SK-N-SH (cell line): ENCODE data around the gene AOAH. TPM values are rescaled to one million over a fixed set of nuclear protein-coding genes. Genes with fewer than 3 reads are reported as not detected.

Source experiments
- CTCF ChIA-PET: fragments of 300-600, 350-600 bp; formaldehyde crosslinking; extraction: SDS; loops from one replicate; lab custom pipeline; 2021; lab: Yijun Ruan, JAX
- POLR2A ChIA-PET: fragments of 350-600 bp; sonication (Branson Sonifier 250); formaldehyde crosslinking; extraction: SDS; loops from one replicate; lab custom pipeline; 2020; ENCODE audit warnings: antibody characterized with exemption, inconsistent platforms; lab: Yijun Ruan, JAX
- DNase-seq: peaks from one replicate; pipeline ENCODE4 v3.0.0; 2012
- H2AFZ ChIP-seq: fragments of 200-600 bp; sonication (generic); 2 replicates; pipeline ENCODE4 v1.8.1; 2016; ENCODE audit warnings: antibody characterized with exemption, mild to moderate bottlenecking, low read depth
- H3F3A ChIP-seq: fragments of 200-600 bp; sonication (generic); replicated peaks from 2 replicates; pipeline ENCODE3; 2016; ENCODE audit warnings: antibody characterized with exemption, mild to moderate bottlenecking; ENCODE audit not compliant: insufficient read depth
- H3K27ac ChIP-seq, 2 experiments: fragments of 200-500 bp in 1 of 2; fragments of 200-600 bp in 1 of 2; sonication (Bioruptor generic) in 1 of 2; sonication (generic), shearing (Covaris generic) in 1 of 2; 2 replicates each; pipeline versions ENCODE4 v1.5.1 to v1.6.1; 2014 to 2016; ENCODE audit warnings: low read depth in 2 of 2, inconsistent platforms in 1 of 2, low read length in 1 of 2, mild to moderate bottlenecking in 1 of 2, mixed read lengths in 1 of 2
- H3K27me3 ChIP-seq: fragments of 200-600 bp; sonication (generic), shearing (Covaris generic); 2 replicates; pipeline ENCODE4 v1.6.1; 2016; ENCODE audit warnings: mixed run types; ENCODE audit not compliant: insufficient read depth
- H3K36me3 ChIP-seq, 2 experiments: fragments of 200-500 bp in 1 of 2; fragments of 200-600 bp in 1 of 2; sonication (Bioruptor generic) in 1 of 2; sonication (generic) in 1 of 2; replicated peaks in 1 of 2; 2 replicates each; pipeline versions ENCODE3 to v1.5.1; 2014 to 2016; ENCODE audit warnings: low read length in 1 of 2, mild to moderate bottlenecking in 1 of 2; ENCODE audit not compliant: insufficient read depth in 2 of 2, control insufficient read depth in 1 of 2
- H3K4me1 ChIP-seq, 2 experiments: fragments of 200-500 bp in 1 of 2; fragments of 200-600 bp in 1 of 2; sonication (Bioruptor generic) in 1 of 2; sonication (generic), shearing (Covaris generic) in 1 of 2; 2 replicates each; pipeline versions ENCODE4 v1.5.1 to v1.6.1; 2014 to 2016; ENCODE audit warnings: low read depth in 1 of 2, low read length in 1 of 2, mixed run types in 1 of 2; ENCODE audit not compliant: insufficient read depth in 2 of 2, control insufficient read depth in 1 of 2
- H3K4me2 ChIP-seq: fragments of 200-600 bp; sonication (generic), shearing (Covaris generic); 2 replicates; pipeline ENCODE4 v1.6.1; 2017; ENCODE audit warnings: mixed run types
- H3K4me3 ChIP-seq, 2 experiments: fragments of 200-500 bp in 1 of 2; fragments of 200-600 bp in 1 of 2; sonication (Bioruptor generic) in 1 of 2; sonication (generic), shearing (Covaris generic) in 1 of 2; 2 replicates each; pipeline versions ENCODE4 v1.5.1 to v1.8.1; 2014 to 2016; ENCODE audit warnings: low read depth in 2 of 2, inconsistent platforms in 1 of 2, low read length in 1 of 2, mild to moderate bottlenecking in 1 of 2, mixed read lengths in 1 of 2, moderate library complexity in 1 of 2
- H3K79me2 ChIP-seq: fragments of 200-600 bp; sonication (generic); 2 replicates; pipeline ENCODE4 v1.8.1; 2017; ENCODE audit warnings: mild to moderate bottlenecking; ENCODE audit not compliant: insufficient read depth
- H3K9ac ChIP-seq: fragments of 200-600 bp; sonication (generic); 2 replicates; pipeline ENCODE4 v1.6.1; 2017; ENCODE audit warnings: mixed run types
- H3K9me2 ChIP-seq: fragments of 200-600 bp; sonication (generic); 2 replicates; pipeline ENCODE4 v1.6.1; 2017; ENCODE audit warnings: mixed run types
- H3K9me3 ChIP-seq: fragments of 200-600 bp; sonication (generic); 2 replicates; pipeline ENCODE4 v1.6.1; 2017; ENCODE audit warnings: mixed run types, mild to moderate bottlenecking, moderate library complexity
- H4K20me1 ChIP-seq: fragments of 200-600 bp; sonication (generic); 2 replicates; pipeline ENCODE4 v1.6.1; 2017; ENCODE audit warnings: mild to moderate bottlenecking, mixed run types; ENCODE audit not compliant: insufficient read depth
- CHD2 ChIP-seq: fragments of 150-350 bp; IDR thresholded peaks from 2 replicates; pipeline ENCODE4 v1.6.1; 2018; ENCODE audit warnings: low read length; ENCODE audit not compliant: partially characterized antibody
- CTCF ChIP-seq: fragments of 200-600 bp; sonication (generic); IDR thresholded peaks from 2 replicates; pipeline ENCODE4 v1.6.1; 2017; ENCODE audit warnings: antibody characterized with exemption, mild to moderate bottlenecking, moderate library complexity
- ELF1 ChIP-seq: IDR thresholded peaks from 2 replicates; pipeline ENCODE4 v1.4.0; 2012
- EZH2phosphoT487 ChIP-seq: fragments of 200-600 bp; sonication (generic); IDR thresholded peaks from 2 replicates; pipeline ENCODE4 v1.6.1; 2017; ENCODE audit warnings: low read depth, mixed run types, mild to moderate bottlenecking, antibody characterized with exemption, moderate library complexity, borderline replicate concordance
- FOSL2 ChIP-seq: IDR thresholded peaks from 2 replicates; pipeline ENCODE4 v1.4.0; 2012; ENCODE audit warnings: low read depth, mild to moderate bottlenecking, moderate library complexity, borderline replicate concordance
- FOXJ3 ChIP-seq: sonication (generic); formaldehyde crosslinking; IDR thresholded peaks from 2 replicates; pipeline ENCODE4 v1.5.1; 2020; ENCODE audit warnings: mild to moderate bottlenecking, missing genetic modification reagents
- IRF3 ChIP-seq: fragments of 150-350 bp; IDR thresholded peaks from 2 replicates; pipeline ENCODE4 v1.6.1; 2016; ENCODE audit warnings: mild to moderate bottlenecking, low read depth, low read length
- JUND ChIP-seq: IDR thresholded peaks from 2 replicates; pipeline ENCODE4 v1.4.0; 2012
- MAX ChIP-seq: IDR thresholded peaks from 2 replicates; pipeline ENCODE4 v1.4.0; 2012; ENCODE audit warnings: low read depth
- NRF1 ChIP-seq: IDR thresholded peaks from 2 replicates; pipeline ENCODE4 v1.6.1; 2012; ENCODE audit warnings: low read depth, mild to moderate bottlenecking, low read length
- RCOR1 ChIP-seq: fragments of 150-350 bp; IDR thresholded peaks from 2 replicates; pipeline ENCODE4 v1.6.1; 2017; ENCODE audit warnings: antibody characterized with exemption, low read length
- REST ChIP-seq: IDR thresholded peaks from 2 replicates; pipeline ENCODE4 v1.6.1; 2012; ENCODE audit warnings: mild to moderate bottlenecking, low read depth, low read length, moderate library complexity
- SMC3 ChIP-seq: IDR thresholded peaks from 2 replicates; pipeline ENCODE4 v1.6.1; 2012; ENCODE audit warnings: low read depth, low read length, improper control_type of control experiment
- TAF1 ChIP-seq: IDR thresholded peaks from 2 replicates; pipeline ENCODE4 v1.6.1; 2012; ENCODE audit warnings: low read depth, mild to moderate bottlenecking, low read length, moderate library complexity, borderline replicate concordance
- TCF12 ChIP-seq: IDR thresholded peaks from 2 replicates; pipeline ENCODE4 v1.4.0; 2012
- USF1 ChIP-seq: IDR thresholded peaks from 2 replicates; pipeline ENCODE4 v1.4.0; 2012; ENCODE audit warnings: low read depth, borderline replicate concordance
- USF2 ChIP-seq: fragments of 150-350 bp; IDR thresholded peaks from 2 replicates; pipeline ENCODE4 v1.6.1; 2017; ENCODE audit warnings: antibody characterized with exemption, low read length, low read depth, borderline replicate concordance
- WGBS: methylation state at CpG from one replicate; pipeline ENCODE4 v1.1.6; 2017; ENCODE audit warnings: low lambda C conversion rate; 5-methylcytosine and 5-hydroxymethylcytosine counted together
- polyA plus RNA-seq, 3 experiments: library from polyadenylated mRNA; depleted of rRNA; stranded (reverse); fragments of >200 nt; gene quantifications; 2 replicates each; pipeline ENCODE4 v1.2.3, GENCODE V29; 2012

Gene AOAH
- polyA plus RNA-seq, 1 of the 3 experiments (the other 2 are of a cell fraction) = not detected

GRCh38 chr7:36673703-36674102, 50.6 kb downstream of the AOAH start:
- no peak overlapping the region for H3K9ac ChIP-seq
- H3K27me3 ChIP-seq = no peaks in the 10 kb centered on the region; the same call in 1 of the 2 replicates
- TF ChIP-seq ELF1 (no peak), USF2 (no peak), FOXJ3 (CRISPR knock-in tag) (no peak), FOSL2 (no peak), TCF12 (no peak), REST (no peak), SMC3 (no peak), NRF1 (no peak), EZH2phosphoT487 (no peak), CHD2 (no peak), TAF1 (no peak), USF1 (no peak)
- H3K9me2 ChIP-seq = no peaks in the 10 kb centered on the region
- no peaks in the 10 kb centered on the region; a peak in 2 of 4 replicates for H3K4me1 ChIP-seq
- no peaks in the 10 kb centered on the region for H3K36me3 ChIP-seq
- H3F3A ChIP-seq = no peaks in the 10 kb centered on the region
- H3K9me3 ChIP-seq = no peaks in the 10 kb centered on the region
- H2AFZ ChIP-seq = no peak overlapping the region
- DNase-seq = no peak
- no peaks in the 10 kb centered on the region for H4K20me1 ChIP-seq
- no peaks in the 10 kb centered on the region for H3K79me2 ChIP-seq
- ChIA-PET CTCF (interaction anchor here (0.6 to 6.4 kb wide), 7 partner anchors 9 to 294 kb away, joined by 3 to 50 read pairs (median 4); no protein-coding TSS in a partner anchor), POLR2A (no interaction called here)
- H3K4me2 ChIP-seq = no peak overlapping the region
- no peak overlapping the region for H3K4me3 ChIP-seq
- 84% methylated on average over 6 of the region's 6 CpGs for WGBS
- no peak overlapping the region for H3K27ac ChIP-seq

- Histone ChIP-seq H3K36me3 (no peaks in the 10 kb centered on the region), H3K9me2 (no peaks in the 10 kb centered on the region), H3K79me2 (no peaks in the 10 kb centered on the region), H3K27me3 (no peaks in the 10 kb centered on the region; the same call in 1 of the 2 replicates), H3K4me1 (no peaks in the 10 kb centered on the region; a peak in 1 of 4 replicates), H3K4me2 (no peak overlapping the region), H3K27ac (no peak overlapping the region), H3K9me3 (no peaks in the 10 kb centered on the region), H3F3A (no peaks in the 10 kb centered on the region), H2AFZ (no peak overlapping the region), H3K9ac (no peak overlapping the region), H4K20me1 (no peaks in the 10 kb centered on the region), H3K4me3 (no peak overlapping the region)
- POLR2A ChIA-PET = no interaction called here
- DNase-seq = no peak
- TF ChIP-seq ELF1 = no peak
- TF ChIP-seq IRF3 = no peak
- no peak for TF ChIP-seq RCOR1
- no peak for TF ChIP-seq CTCF
- TF ChIP-seq JUND = no peak
- no peak for TF ChIP-seq USF1
- no peak for TF ChIP-seq NRF1
- no peak for TF ChIP-seq FOXJ3 (CRISPR knock-in tag)
- TF ChIP-seq TCF12 = no peak
- TF ChIP-seq MAX = no peak
- 58% methylated on average over 6 of the region's 6 CpGs for WGBS
- CTCF ChIA-PET = interaction anchor here (0.6 to 6.4 kb wide), 39 partner anchors 9 to 530 kb away, joined by 3 to 58 read pairs (median 4); no protein-coding TSS in a partner anchor
These were observed 52.9 kb downstream of the AOAH start for GRCh38 chr7:36671432-36671829.
